Right ventricle myocardium inferior (tissue), 1 donor: ENCODE results near the gene ARHGAP26. TPM values are rescaled to one million over a fixed set of nuclear protein-coding genes. Genes with fewer than 3 reads are reported as not detected.
"Not testable (repeated sequence)": the region's sequence is repeated elsewhere in the genome, so short reads cannot be mapped to it uniquely, and the experiment has no call there.

Experiments
- ATAC-seq: fragments of 200-7000 bp; cut with Tn5 transposase; one replicate; pipeline ENCODE4 v1.9.1; 2020; ENCODE audit warnings: mild to moderate bottlenecking, moderate library complexity
- DNase-seq: peaks from one replicate; pipeline ENCODE4 v3.0.0; 2021; ENCODE audit errors: missing footprints
- intact Hi-C: fragments of 100-400 bp; cut with DNase I; formaldehyde crosslinking; loops from one replicate; pipeline ENCODE4 v1.11.0; 2022
- total RNA-seq: library from RNA; stranded (reverse); fragmentation: NEBNext Ultra II Directional; extraction: Animal tissue kit (Norgen Biotek cat#: 25700); gene quantifications from one replicate; pipeline ENCODE4 v1.2.1, GENCODE V29; 2021
- donor health status: DM: no; HTN: yes; CAD: no; lungs with severe emphysema.

Gene ARHGAP26
- total RNA-seq, 1 donor from 2014 or later = 29.8 TPM

GRCh38 chr5:143080407-143080806 lies 310.2 kb downstream of the ARHGAP26 start:
- no peak for ATAC-seq
- no peak for DNase-seq
- intact Hi-C loops = no loop called here

- intact Hi-C loops = no loop called here
- DNase-seq (no peak), ATAC-seq (no peak)
Measured at GRCh38 chr5:143080982-143081381, 310.8 kb downstream of the ARHGAP26 start.

GRCh38 chr5:143083006-143083405 lies 312.8 kb downstream of the ARHGAP26 start:
- no peak for ATAC-seq
- intact Hi-C loops = no loop called here
- no peak for DNase-seq

GRCh38 chr5:143084407-143084806 lies 314.2 kb downstream of the ARHGAP26 start:
- DNase-seq (no peak), ATAC-seq (no peak)
- intact Hi-C loops = no loop called here

- DNase-seq (no peak), ATAC-seq (peak; percentile 50)
- intact Hi-C loops = no loop called here
Measured at GRCh38 chr5:143085319-143085917, 315.2 kb downstream of the ARHGAP26 start.

- intact Hi-C loops = no loop called here
- DNase-seq = no peak
- no peak for ATAC-seq
Measured at GRCh38 chr5:143086546-143086907, 316.4 kb downstream of the ARHGAP26 start.

GRCh38 chr5:143086908-143087637 lies 316.9 kb downstream of the ARHGAP26 start:
- intact Hi-C loops = no loop called here
- DNase-seq (no peak), ATAC-seq (peak; percentile 56)

- ATAC-seq, intact Hi-C loops, DNase-seq: not testable (repeated sequence)
Measured at GRCh38 chr5:143088702-143089101, 318.5 kb downstream of the ARHGAP26 start.

GRCh38 chr5:143090044-143090443 lies 319.9 kb downstream of the ARHGAP26 start:
- intact Hi-C loops = not testable (repeated sequence)

GRCh38 chr5:143092711-143093451 lies 322.7 kb downstream of the ARHGAP26 start:
- ATAC-seq, DNase-seq: not testable (repeated sequence)

More at GRCh38 chr5:143090044-143090443, 319.9 kb downstream of the ARHGAP26 start:
- DNase-seq, ATAC-seq: not testable (repeated sequence)

GRCh38 chr5:143093452-143094086 lies 323.4 kb downstream of the ARHGAP26 start:
- DNase-seq (no peak), ATAC-seq (no peak)
- intact Hi-C loops = no loop called here

More at GRCh38 chr5:143092711-143093451, 322.7 kb downstream of the ARHGAP26 start:
- intact Hi-C loops = not testable (repeated sequence)

GRCh38 chr5:143094087-143094521 lies 323.9 kb downstream of the ARHGAP26 start:
- intact Hi-C loops = no loop called here
- no peak for DNase-seq
- ATAC-seq = no peak

- intact Hi-C loops, DNase-seq, ATAC-seq: not testable (repeated sequence)
Measured at GRCh38 chr5:143094608-143095007, 324.4 kb downstream of the ARHGAP26 start.

GRCh38 chr5:143101121-143101520 lies 330.9 kb downstream of the ARHGAP26 start:
- no peak for ATAC-seq
- no peak for DNase-seq
- intact Hi-C loops = loop anchor here (10.0 kb wide), 1 partner anchor 724 kb away; no protein-coding TSS in a partner anchor

GRCh38 chr5:143101725-143102386 lies 331.7 kb downstream of the ARHGAP26 start:
- peak; percentile 71 for ATAC-seq
- intact Hi-C loops = loop anchor here (10.0 kb wide), 1 partner anchor 723 kb away; no protein-coding TSS in a partner anchor
- no peak for DNase-seq

GRCh38 chr5:143102411-143102810 lies 332.2 kb downstream of the ARHGAP26 start:
- DNase-seq (no peak), ATAC-seq (peak; percentile 69)
- intact Hi-C loops = loop anchor here (10.0 kb wide), 1 partner anchor 722 kb away; no protein-coding TSS in a partner anchor

GRCh38 chr5:143105216-143105905 lies 335.2 kb downstream of the ARHGAP26 start:
- intact Hi-C loops = loop anchor here (5.0 to 10.0 kb wide), 2 partner anchors 102 to 719 kb away; no protein-coding TSS in a partner anchor
- DNase-seq (no peak), ATAC-seq (no peak)

GRCh38 chr5:143106174-143106573 lies 336.0 kb downstream of the ARHGAP26 start:
- DNase-seq (no peak), ATAC-seq (peak; percentile 56)
- intact Hi-C loops = loop anchor here (1.0 to 10.0 kb wide), 3 partner anchors 101 to 719 kb away; partner anchors contain the start of gene NR3C1
